H9 (cell line): Measurements from ENCODE around the gene AGPAT2. TPM values are rescaled to one million over a fixed set of nuclear protein-coding genes. Genes with fewer than 3 reads are reported as not detected.

ENCODE experiments used
- DNase-seq: peaks from one replicate; pipeline ENCODE4 v3.0.0-alpha.2; 2017
- H2AFZ ChIP-seq: one replicate; pipeline ENCODE4 v1.6.1; 2013; ENCODE audit warnings: mild to moderate bottlenecking, low read length, control low read depth, moderate library complexity
- H2AK5ac ChIP-seq: 2 replicates; pipeline ENCODE4 v1.6.1; 2013; ENCODE audit warnings: low read length, control low read depth, mixed read lengths; ENCODE audit not compliant: insufficient read length
- H2BK120ac ChIP-seq: one replicate; pipeline ENCODE4 v1.6.1; 2013; ENCODE audit warnings: low read depth, mild to moderate bottlenecking, low read length, control low read depth, inconsistent platforms; ENCODE audit not compliant: poor library complexity, severe bottlenecking
- H2BK12ac ChIP-seq: 2 replicates; pipeline ENCODE4 v1.6.1; 2013; ENCODE audit warnings: low read length, control low read depth, mixed read lengths, low read depth; ENCODE audit not compliant: insufficient read length
- H2BK15ac ChIP-seq: 2 replicates; pipeline ENCODE4 v1.6.1; 2013; ENCODE audit warnings: low read depth, low read length, control low read depth
- H2BK20ac ChIP-seq: one replicate; pipeline ENCODE4 v1.6.1; 2013; ENCODE audit warnings: low read depth, mild to moderate bottlenecking, low read length, control low read depth, inconsistent platforms; ENCODE audit not compliant: poor library complexity, severe bottlenecking
- H2BK5ac ChIP-seq: 2 replicates; pipeline ENCODE4 v1.6.1; 2013; ENCODE audit warnings: low read length, control low read depth, mixed read lengths; ENCODE audit not compliant: insufficient read length
- H3K14ac ChIP-seq: 2 replicates; pipeline ENCODE4 v1.6.1; 2013; ENCODE audit warnings: low read length, control low read depth; ENCODE audit not compliant: insufficient read depth
- H3K18ac ChIP-seq: 2 replicates; pipeline ENCODE4 v1.6.1; 2013; ENCODE audit warnings: low read depth, mild to moderate bottlenecking, mixed read lengths, low read length, control low read depth; ENCODE audit not compliant: insufficient read length
- H3K23ac ChIP-seq: 2 replicates; pipeline ENCODE4 v1.6.1; 2013; ENCODE audit warnings: low read length, control low read depth, mixed read lengths, low read depth; ENCODE audit not compliant: insufficient read length
- H3K23me2 ChIP-seq: 2 replicates; pipeline ENCODE4 v1.6.1; 2013; ENCODE audit warnings: low read depth, mild to moderate bottlenecking, mixed read lengths, low read length, control low read depth; ENCODE audit not compliant: insufficient read length, poor library complexity, severe bottlenecking
- H3K27ac ChIP-seq: 2 replicates; pipeline ENCODE4 v1.5.1; 2013; ENCODE audit warnings: low read length, control low read depth, mixed read lengths, low read depth; ENCODE audit not compliant: insufficient read length
- H3K27me3 ChIP-seq: 2 replicates; pipeline ENCODE4 v1.6.1; 2013; ENCODE audit warnings: low read length, control low read depth, inconsistent platforms; ENCODE audit not compliant: insufficient read depth
- H3K4ac ChIP-seq: 2 replicates; pipeline ENCODE4 v1.6.1; 2013; ENCODE audit warnings: low read depth, mild to moderate bottlenecking, control low read depth, inconsistent platforms, low read length, moderate library complexity
- H3K4me1 ChIP-seq: 2 replicates; pipeline ENCODE4 v1.6.1; 2013; ENCODE audit warnings: low read length, control low read depth, inconsistent platforms; ENCODE audit not compliant: insufficient read depth
- H3K4me2 ChIP-seq: 2 replicates; pipeline ENCODE4 v1.6.1; 2013; ENCODE audit warnings: low read length, control low read depth, mixed read lengths; ENCODE audit not compliant: insufficient read length, insufficient read depth
- H3K56ac ChIP-seq: 2 replicates; pipeline ENCODE4 v1.6.1; 2013; ENCODE audit warnings: low read depth, mild to moderate bottlenecking, mixed read lengths, low read length, control low read depth; ENCODE audit not compliant: insufficient read length
- H3K79me1 ChIP-seq: 2 replicates; pipeline ENCODE4 v1.6.1; 2013; ENCODE audit warnings: low read depth, mild to moderate bottlenecking, moderate library complexity, low read length, control low read depth, inconsistent platforms; ENCODE audit not compliant: insufficient read depth, poor library complexity, severe bottlenecking
- H3K79me2 ChIP-seq: 2 replicates; pipeline ENCODE4 v1.6.1; 2013; ENCODE audit warnings: low read length, control low read depth, inconsistent platforms; ENCODE audit not compliant: insufficient read depth
- H3K9ac ChIP-seq: 2 replicates; pipeline ENCODE4 v1.6.1; 2013; ENCODE audit warnings: low read length, control low read depth, mixed read lengths; ENCODE audit not compliant: insufficient read length; ENCODE audit errors: extremely low read depth
- H3K9me3 ChIP-seq: one replicate; pipeline ENCODE4 v1.6.1; 2013; ENCODE audit warnings: low read depth, low read length, inconsistent platforms; ENCODE audit not compliant: control insufficient read depth
- H3T11ph ChIP-seq: one replicate; pipeline ENCODE4 v1.6.1; 2013; ENCODE audit warnings: mild to moderate bottlenecking, low read length, control low read depth, inconsistent platforms
- H4K20me1 ChIP-seq: one replicate; pipeline ENCODE4 v1.6.1; 2013; ENCODE audit not compliant: control insufficient read depth, insufficient read length, insufficient read depth
- H4K5ac ChIP-seq: 2 replicates; pipeline ENCODE4 v1.6.1; 2013; ENCODE audit warnings: low read depth, mild to moderate bottlenecking, mixed read lengths, low read length, control low read depth; ENCODE audit not compliant: insufficient read length
- H4K8ac ChIP-seq: replicated peaks from 2 replicates; pipeline ENCODE4 v1.6.1; 2013; ENCODE audit warnings: low read length, control low read depth, mixed read lengths, low read depth; ENCODE audit not compliant: insufficient read length
- H4K91ac ChIP-seq: 2 replicates; pipeline ENCODE4 v1.6.1; 2013; ENCODE audit warnings: low read depth, mild to moderate bottlenecking, moderate library complexity, mixed read lengths, low read length, control low read depth; ENCODE audit not compliant: insufficient read length
- H3K27ac Mint-ChIP-seq, 3 experiments: 2 replicates in 2 of 3; 3 replicates in 1 of 3; pipeline ENCODE4 v1.8.0; 2020 to 2021; ENCODE audit warnings: mixed read lengths in 3 of 3, mild to moderate bottlenecking in 1 of 3, moderate library complexity in 1 of 3
- H3K27me3 Mint-ChIP-seq: 2 replicates; pipeline ENCODE4 v1.8.0; 2021; ENCODE audit warnings: low read depth, mild to moderate bottlenecking, moderate library complexity, mixed read lengths
- H3K36me3 Mint-ChIP-seq, 3 experiments: 2 replicates in 2 of 3; 3 replicates in 1 of 3; pipeline ENCODE4 v1.8.0; 2020 to 2021; ENCODE audit warnings: low read depth in 3 of 3, mixed read lengths in 3 of 3; ENCODE audit not compliant: insufficient read depth in 1 of 3
- H3K4me1 Mint-ChIP-seq, 2 experiments: 2 replicates each; pipeline ENCODE4 v1.8.0; 2020; ENCODE audit warnings: mixed read lengths in 2 of 2
- H3K4me3 Mint-ChIP-seq, 2 experiments: 2 replicates in 1 of 2; 3 replicates in 1 of 2; pipeline ENCODE4 v1.8.0; 2020 to 2021; ENCODE audit warnings: mild to moderate bottlenecking in 2 of 2, mixed read lengths in 2 of 2, moderate library complexity in 1 of 2
- H3K9me3 Mint-ChIP-seq, 2 experiments: 2 replicates in 1 of 2; 3 replicates in 1 of 2; pipeline ENCODE4 v1.8.0; 2020; ENCODE audit warnings: mild to moderate bottlenecking in 2 of 2, mixed read lengths in 2 of 2, moderate library complexity in 1 of 2
- CTCF ChIP-seq: fragments of 200-600 bp; sonication (generic); conservative IDR thresholded peaks from 3 replicates; pipeline ENCODE4 v1.8.0; 2021; ENCODE audit warnings: antibody characterized with exemption, mild to moderate bottlenecking
- WGBS: extraction: QIAGEN DNeasy Blood & Tissue Kit; methylation state at CpG from one replicate; pipeline ENCODE4 v1.1.7; 2013; ENCODE audit warnings: missing lambda C conversion rate, low lambda C conversion rate, mixed read lengths; ENCODE audit not compliant: insufficient read length; ENCODE audit errors: extremely low coverage; 5-methylcytosine and 5-hydroxymethylcytosine counted together
- total RNA-seq: library from RNA; stranded (reverse); gene quantifications from 2 replicates; pipeline ENCODE4 v1.2.1, GENCODE V29; 2021

AGPAT2 gene
- total RNA-seq, 1 experiment from 2014 or later: 29.7 TPM

GRCh38 chr9:136629001-136629878 lies 58.0 kb downstream of the AGPAT2 start:
- Histone ChIP-seq H2BK20ac (no peak overlapping the region), H3K79me1 (no peaks in the 10 kb centered on the region), H3K79me2 (no peaks in the 10 kb centered on the region), H2BK15ac (no peak overlapping the region), H4K5ac (no peak overlapping the region), H4K91ac (no peak overlapping the region), H3K27me3 (no peaks in the 10 kb centered on the region), H2AK5ac (no peak overlapping the region), H3K23me2 (no peaks in the 10 kb centered on the region), H3K9me3 (no peaks in the 10 kb centered on the region), H3K4me2 (no peak overlapping the region), H3K23ac (no peak overlapping the region), H3K56ac (no peak overlapping the region), H2AFZ (no peak overlapping the region), H3K18ac (no peak overlapping the region), H4K20me1 (peaks cover 7% of the 10 kb centered on the region), H2BK12ac (no peak overlapping the region), H3K4ac (no peak overlapping the region), H2BK120ac (no peak overlapping the region), H2BK5ac (no peak overlapping the region), H4K8ac (no peak overlapping the region), H3K9ac (no peak overlapping the region), H3K27ac (no peak overlapping the region), H3K14ac (no peak overlapping the region), H3K4me1 (no peaks in the 10 kb centered on the region), H3T11ph (no peak overlapping the region)
- no CpG with 5 or more reads among the region's 22 CpGs for WGBS
- peaks cover 2% of the 10 kb centered on the region; the same call in 1 of the 2 replicates for H3K27me3 Mint-ChIP-seq
- H3K4me3 Mint-ChIP-seq: no peak overlapping the region
- 0 out of 4 replicates have a peak, but pooled peaks cover 0 to 2% of the 10 kb centered on the region in 2 experiments for H3K4me1 Mint-ChIP-seq
- H3K27ac Mint-ChIP-seq: peak overlapping the region in 1 of 3 experiments; percentile 67; a peak in 1 of 7 replicates
- H3K9me3 Mint-ChIP-seq: no peaks in the 10 kb centered on the region
- H3K36me3 Mint-ChIP-seq: no peaks in the 10 kb centered on the region
- no peak for TF ChIP-seq CTCF
- DNase-seq: no peak
